ENCODE results near the gene CASP1.

DNA sequence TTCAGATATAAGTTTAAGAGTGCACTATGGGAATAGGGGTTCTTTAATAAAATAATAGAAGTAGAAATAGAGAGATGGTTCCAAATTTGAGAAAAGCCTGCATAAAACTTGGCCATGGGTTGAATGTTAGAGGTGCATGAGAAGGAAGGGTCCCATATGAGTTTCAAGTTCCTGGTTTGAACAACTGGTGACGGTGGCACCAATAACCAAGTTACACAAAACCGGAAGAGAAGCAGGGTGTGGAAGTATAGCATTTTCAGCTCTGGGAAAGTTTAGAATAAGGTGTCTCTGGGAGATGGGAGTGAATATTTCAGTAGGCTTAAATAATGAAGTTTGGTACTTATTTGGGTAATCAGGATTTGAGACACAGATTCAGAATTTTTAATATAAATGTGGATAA, 2.4 kb downstream of the CASP1 start:
- no peak for TF ChIP-seq POLR2A (IDR thresholded peaks at IDR 0.05; ENCODE audit: low read depth, low read length)
- TF ChIP-seq TAF1 (IDR thresholded peaks at IDR 0.05; ENCODE audit: low read depth, low read length) = no peak
- TF ChIP-seq POLR2AphosphoS5 (IDR thresholded peaks at IDR 0.05; ENCODE audit: low read depth, low read length) = no peak
- TF ChIP-seq SPI1 (IDR thresholded peaks at IDR 0.05; ENCODE audit: low read depth, low read length) = no peak

All from GM12891 (cell line).